Measurements from ENCODE around the gene TBCD. TPM values are rescaled to one million over a fixed set of nuclear protein-coding genes. Genes with fewer than 3 reads are reported as not detected.
A peak's percentile ranks its signal among the peaks of the same experiment; 100 is the strongest.

Gene TBCD
- total RNA-seq, 1 experiment from 2014 or later: 173 TPM

- TF ChIP-seq JUN (CRISPR knock-in tag; IDR thresholded peaks at IDR 0.05): peak; percentile 62; the same call in 1 of the 2 replicates
- no peak for TF ChIP-seq ERG (CRISPR knock-in tag; IDR thresholded peaks at IDR 0.05)
- no peak for TF ChIP-seq OVOL2 (CRISPR knock-in tag; IDR thresholded peaks at IDR 0.05; ENCODE audit: borderline replicate concordance)
- 0 out of 2 replicates have a peak, but pooled peaks have one; percentile 41 for TF ChIP-seq ETV6 (CRISPR knock-in tag; IDR thresholded peaks at IDR 0.05)
- no peak for TF ChIP-seq ZNF138 (CRISPR knock-in tag; conservative IDR thresholded peaks at IDR 0.05)
Measured at GRCh38 chr17:82751171-82751570, 694 bp upstream of the TBCD start (continued).

- POLR2A ChIA-PET: no interaction called here
- Mint-ChIP-seq H3K36me3 (peaks cover 30% of the 10 kb centered on the region), H3K27me3 (ENCODE audit: low read depth) (peaks cover 13% of the 10 kb centered on the region), H3K9me3 (peaks cover 5% of the 10 kb centered on the region), H3K27ac (peak overlapping the region; percentile 11; the same call in 1 of the 2 replicates), H3K4me1 (peaks cover 44% of the 10 kb centered on the region), H3K4me3 (peak overlapping the region; percentile 89)
- ATAC-seq: no peak
- DNase-seq (ENCODE audit: low spot score): no peak
- CTCF ChIA-PET: no interaction called here
- TF ChIP-seq IRF2 (CRISPR knock-in tag; IDR thresholded peaks at IDR 0.05; ENCODE audit: borderline replicate concordance, low read depth) (no peak), IRF1 (CRISPR knock-in tag; IDR thresholded peaks at IDR 0.05) (no peak), ZNF671 (CRISPR knock-in tag; IDR thresholded peaks at IDR 0.05) (no peak), ZNF396 (CRISPR knock-in tag; IDR thresholded peaks at IDR 0.05; ENCODE audit: borderline replicate concordance) (no peak), ATF2 (CRISPR knock-in tag; IDR thresholded peaks at IDR 0.05; ENCODE audit: borderline replicate concordance, low read depth) (no peak), FOXP4 (CRISPR knock-in tag; IDR thresholded peaks at IDR 0.05) (no peak)
Measured at GRCh38 chr17:82752371-82753200, 721 bp downstream of the TBCD start.

GRCh38 chr17:82753201-82753464 lies 1.3 kb downstream of the TBCD start:
- TF ChIP-seq ZBTB21 (CRISPR knock-in tag; IDR thresholded peaks at IDR 0.05; ENCODE audit: borderline replicate concordance) (no peak), JAZF1 (CRISPR knock-in tag; IDR thresholded peaks at IDR 0.05) (no peak), ATF2 (CRISPR knock-in tag; IDR thresholded peaks at IDR 0.05; ENCODE audit: borderline replicate concordance, low read depth) (no peak), ATF6 (CRISPR knock-in tag; IDR thresholded peaks at IDR 0.05) (no peak), ATF1 (CRISPR knock-in tag; IDR thresholded peaks at IDR 0.05) (no peak), CREM (CRISPR knock-in tag; IDR thresholded peaks at IDR 0.05) (no peak), FOXP1 (CRISPR knock-in tag; IDR thresholded peaks at IDR 0.05; ENCODE audit: borderline replicate concordance) (no peak), KAT7 (CRISPR knock-in tag; IDR thresholded peaks at IDR 0.05; ENCODE audit: borderline replicate concordance) (no peak)
- ChIA-PET POLR2A (no interaction called here), CTCF (no interaction called here)
- DNase-seq (ENCODE audit: low spot score) (no peak), ATAC-seq (no peak)
- Mint-ChIP-seq H3K9me3 (peaks cover 5% of the 10 kb centered on the region), H3K4me3 (peak overlapping the region; percentile 89), H3K4me1 (peaks cover 47% of the 10 kb centered on the region), H3K27me3 (ENCODE audit: low read depth) (peaks cover 13% of the 10 kb centered on the region), H3K27ac (0 out of 2 replicates have a peak overlapping the region, but pooled peaks have one; percentile 11), H3K36me3 (peaks cover 28% of the 10 kb centered on the region)
